ENCODE results near the gene WDR19. TPM values are rescaled to one million over a fixed set of nuclear protein-coding genes. Genes with fewer than 3 reads are reported as not detected.
"Not testable (repeated sequence)": the region's sequence is repeated elsewhere in the genome, so short reads cannot be mapped to it uniquely, and the experiment has no call there.

The WDR19 gene
- total and polyA plus RNA-seq, 5 donors from 2014 or later, result 1.7 to 12.1 (median 2.6) TPM

GRCh38 chr4:39285111-39285795, 102.9 kb downstream of the WDR19 start:
- no peak overlapping the region for H3K27ac ChIP-seq (ENCODE audit: insufficient read depth, low read length, poor library complexity, severe bottlenecking)
- no peak for ATAC-seq (ENCODE audit: low read depth in 2 of 2)
- Mint-ChIP-seq H3K4me1 (peaks cover 0 to 17% (median 8%) of the 10 kb centered on the region in 4 donors), H3K36me3 (peaks cover 46% of the 10 kb centered on the region), H3K27me3 (no peaks in the 10 kb centered on the region), H3K9me3 (peaks cover 0 to 2% (median 0%) of the 10 kb centered on the region in 7 donors), H3K4me3 (no peak overlapping the region), H3K27ac (no peak overlapping the region)
- H3K4me1 ChIP-seq (ENCODE audit: control insufficient read depth, insufficient read depth, low read length, poor library complexity, severe bottlenecking), result no peaks in the 10 kb centered on the region
- H3K4me3 ChIP-seq (ENCODE audit: low read depth, low read length), result no peak overlapping the region
- H3K9me3 ChIP-seq (ENCODE audit: control insufficient read depth in 2 of 2, low read length in 2 of 2), result no peaks in the 10 kb centered on the region
- H3K36me3 ChIP-seq (ENCODE audit: control insufficient read depth, insufficient read depth, low read length), result peaks cover 42% of the 10 kb centered on the region
- no peak for DNase-seq
- no peaks in the 10 kb centered on the region for H3K27me3 ChIP-seq (ENCODE audit: control insufficient read depth, insufficient read depth, low read length)

GRCh38 chr4:39285853-39286252, 103.5 kb downstream of the WDR19 start:
- no peak overlapping the region for H3K4me3 ChIP-seq (ENCODE audit: low read depth, low read length)
- DNase-seq (no peak), ATAC-seq (ENCODE audit: low read depth in 2 of 2) (no peak)
- Mint-ChIP-seq H3K4me1 (peaks cover 0 to 17% (median 8%) of the 10 kb centered on the region in 4 donors), H3K36me3 (peaks cover 48% of the 10 kb centered on the region), H3K27ac (peak overlapping the region in 2 of 3 donors; percentile 1 to 57), H3K4me3 (no peak overlapping the region), H3K9me3 (peaks cover 0 to 2% (median 0%) of the 10 kb centered on the region in 7 donors), H3K27me3 (no peaks in the 10 kb centered on the region)
- H3K27ac ChIP-seq (ENCODE audit: insufficient read depth, low read length, poor library complexity, severe bottlenecking), result no peak overlapping the region
- H3K4me1 ChIP-seq (ENCODE audit: control insufficient read depth, insufficient read depth, low read length, poor library complexity, severe bottlenecking), result no peaks in the 10 kb centered on the region
- H3K27me3 ChIP-seq (ENCODE audit: control insufficient read depth, insufficient read depth, low read length), result no peaks in the 10 kb centered on the region
- H3K9me3 ChIP-seq (ENCODE audit: control insufficient read depth in 2 of 2, low read length in 2 of 2), result no peaks in the 10 kb centered on the region
- H3K36me3 ChIP-seq (ENCODE audit: control insufficient read depth, insufficient read depth, low read length), result peaks cover 44% of the 10 kb centered on the region

DNA sequence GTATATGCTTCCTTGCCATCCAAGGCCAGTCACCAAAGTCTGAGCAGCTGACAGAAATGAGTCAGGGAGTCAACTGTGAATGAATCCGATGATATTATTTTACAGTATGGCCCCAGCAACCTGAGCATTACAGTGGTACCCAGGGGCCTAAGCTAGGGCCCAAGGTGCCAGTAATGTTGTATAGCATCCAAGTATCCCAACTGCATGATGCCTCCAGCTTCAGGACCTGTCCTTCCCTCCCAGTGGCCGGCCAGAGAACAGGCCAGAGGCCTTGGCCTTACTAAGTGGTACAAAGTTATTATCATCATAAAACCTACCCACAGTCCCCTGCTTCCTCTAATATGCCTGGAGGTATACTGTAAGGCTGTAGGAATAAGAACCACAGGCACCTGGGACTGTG, 103.9 kb downstream of the WDR19 start:
- Mint-ChIP-seq H3K27ac (peak overlapping the region in 2 of 3 donors; percentile 1 to 57), H3K27me3 (no peaks in the 10 kb centered on the region), H3K4me1 (peaks cover 0 to 17% (median 8%) of the 10 kb centered on the region in 4 donors), H3K36me3 (peaks cover 52% of the 10 kb centered on the region), H3K9me3 (peaks cover 0 to 2% (median 0%) of the 10 kb centered on the region in 7 donors), H3K4me3 (no peak overlapping the region)
- H3K36me3 ChIP-seq (ENCODE audit: control insufficient read depth, insufficient read depth, low read length), result peaks cover 48% of the 10 kb centered on the region
- no peaks in the 10 kb centered on the region for H3K4me1 ChIP-seq (ENCODE audit: control insufficient read depth, insufficient read depth, low read length, poor library complexity, severe bottlenecking)
- DNase-seq (no peak), ATAC-seq (ENCODE audit: low read depth in 2 of 2) (no peak)
- no peak overlapping the region for H3K27ac ChIP-seq (ENCODE audit: insufficient read depth, low read length, poor library complexity, severe bottlenecking)
- H3K4me3 ChIP-seq (ENCODE audit: low read depth, low read length), result no peak overlapping the region
- no peaks in the 10 kb centered on the region for H3K27me3 ChIP-seq (ENCODE audit: control insufficient read depth, insufficient read depth, low read length)
- no peaks in the 10 kb centered on the region for H3K9me3 ChIP-seq (ENCODE audit: control insufficient read depth in 2 of 2, low read length in 2 of 2)

DNA sequence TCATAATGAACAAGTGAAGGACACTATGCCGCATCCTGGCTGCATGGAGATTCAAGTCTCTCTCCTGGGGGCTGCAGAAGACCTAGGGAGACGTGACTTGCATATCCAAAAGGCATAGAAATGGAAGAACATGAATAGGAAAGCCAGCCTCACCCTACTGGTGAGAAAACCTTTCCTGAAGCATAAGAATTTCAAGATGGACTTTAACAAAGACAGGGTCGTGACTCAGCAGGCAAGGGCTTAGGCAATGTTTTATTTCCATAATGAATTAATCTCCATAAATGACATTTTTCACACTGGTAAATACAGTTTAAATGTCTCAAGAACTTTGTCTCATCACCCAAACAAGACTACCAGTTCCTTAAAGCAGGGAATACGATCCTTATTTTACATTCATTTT, 104.9 kb downstream of the WDR19 start:
- Mint-ChIP-seq H3K4me3 (no peak overlapping the region), H3K36me3 (peaks cover 62% of the 10 kb centered on the region), H3K27me3 (no peaks in the 10 kb centered on the region), H3K27ac (no peak overlapping the region), H3K9me3 (peaks cover 0 to 2% (median 0%) of the 10 kb centered on the region in 7 donors), H3K4me1 (peaks cover 0 to 17% (median 8%) of the 10 kb centered on the region in 4 donors)
- ATAC-seq (ENCODE audit: low read depth in 2 of 2) (no peak), DNase-seq (no peak)
- Histone ChIP-seq H3K9me3 (ENCODE audit: control insufficient read depth in 2 of 2, low read length in 2 of 2) (no peaks in the 10 kb centered on the region), H3K4me3 (ENCODE audit: low read depth, low read length) (no peak overlapping the region), H3K4me1 (ENCODE audit: control insufficient read depth, insufficient read depth, low read length, poor library complexity, severe bottlenecking) (no peaks in the 10 kb centered on the region), H3K27ac (ENCODE audit: insufficient read depth, low read length, poor library complexity, severe bottlenecking) (no peak overlapping the region), H3K27me3 (ENCODE audit: control insufficient read depth, insufficient read depth, low read length) (no peaks in the 10 kb centered on the region), H3K36me3 (ENCODE audit: control insufficient read depth, insufficient read depth, low read length) (peaks cover 57% of the 10 kb centered on the region)

- no peak overlapping the region for H3K4me3 Mint-ChIP-seq
- H3K36me3 ChIP-seq (ENCODE audit: control insufficient read depth, insufficient read depth, low read length), result peaks cover 83% of the 10 kb centered on the region
- H3K27me3 Mint-ChIP-seq, result no peaks in the 10 kb centered on the region
- no peak for DNase-seq
- H3K27ac ChIP-seq (ENCODE audit: insufficient read depth, low read length, poor library complexity, severe bottlenecking), result no peak overlapping the region
- H3K9me3 ChIP-seq (ENCODE audit: control insufficient read depth in 2 of 2, low read length in 2 of 2), result no peaks in the 10 kb centered on the region
- ATAC-seq (ENCODE audit: low read depth in 2 of 2), result no peak
- no peak overlapping the region for H3K4me3 ChIP-seq (ENCODE audit: low read depth, low read length)
- no peaks in the 10 kb centered on the region for H3K9me3 Mint-ChIP-seq
- H3K27ac Mint-ChIP-seq, result peak overlapping the region in 1 of 3 donors; percentile 34
- H3K36me3 Mint-ChIP-seq, result peaks cover 66% of the 10 kb centered on the region
- H3K4me1 ChIP-seq (ENCODE audit: control insufficient read depth, insufficient read depth, low read length, poor library complexity, severe bottlenecking), result no peaks in the 10 kb centered on the region
- H3K27me3 ChIP-seq (ENCODE audit: control insufficient read depth, insufficient read depth, low read length), result no peaks in the 10 kb centered on the region
- H3K4me1 Mint-ChIP-seq, result peaks cover 0 to 16% (median 2%) of the 10 kb centered on the region in 4 donors
Observed at GRCh38 chr4:39291686-39292085, 109.4 kb downstream of the WDR19 start.

- H3K4me1 Mint-ChIP-seq, result peaks cover 0 to 16% (median 2%) of the 10 kb centered on the region in 4 donors
- peaks cover 61% of the 10 kb centered on the region for H3K36me3 Mint-ChIP-seq
- H3K27ac ChIP-seq (ENCODE audit: insufficient read depth, low read length, poor library complexity, severe bottlenecking); H3K27me3 Mint-ChIP-seq; DNase-seq; H3K9me3 Mint-ChIP-seq; H3K4me3 ChIP-seq (ENCODE audit: low read depth, low read length); H3K4me1 ChIP-seq (ENCODE audit: control insufficient read depth, insufficient read depth, low read length, poor library complexity, severe bottlenecking); H3K27me3 ChIP-seq (ENCODE audit: control insufficient read depth, insufficient read depth, low read length); H3K9me3 ChIP-seq (ENCODE audit: control insufficient read depth in 2 of 2, low read length in 2 of 2); ATAC-seq (ENCODE audit: low read depth in 2 of 2); H3K4me3 Mint-ChIP-seq: not testable (repeated sequence)
- H3K27ac Mint-ChIP-seq, result peak overlapping the region in 1 of 3 donors; percentile 34
- H3K36me3 ChIP-seq (ENCODE audit: control insufficient read depth, insufficient read depth, low read length), result peaks cover 76% of the 10 kb centered on the region
Observed at GRCh38 chr4:39292433-39292832, 110.1 kb downstream of the WDR19 start.

- peaks cover 66% of the 10 kb centered on the region for H3K36me3 Mint-ChIP-seq
- H3K4me3 Mint-ChIP-seq, result no peak overlapping the region
- H3K4me3 ChIP-seq (ENCODE audit: low read depth, low read length), result no peak overlapping the region
- H3K27ac Mint-ChIP-seq, result no peak overlapping the region
- H3K27me3 ChIP-seq (ENCODE audit: control insufficient read depth, insufficient read depth, low read length), result no peaks in the 10 kb centered on the region
- H3K9me3 Mint-ChIP-seq, result peaks cover 0 to 2% (median 0%) of the 10 kb centered on the region in 7 donors
- no peaks in the 10 kb centered on the region for H3K27me3 Mint-ChIP-seq
- DNase-seq, result no peak
- H3K27ac ChIP-seq (ENCODE audit: insufficient read depth, low read length, poor library complexity, severe bottlenecking), result no peak overlapping the region
- H3K4me1 Mint-ChIP-seq, result peaks cover 0 to 6% (median 0%) of the 10 kb centered on the region in 4 donors
- no peaks in the 10 kb centered on the region for H3K4me1 ChIP-seq (ENCODE audit: control insufficient read depth, insufficient read depth, low read length, poor library complexity, severe bottlenecking)
- no peak for ATAC-seq (ENCODE audit: low read depth in 2 of 2)
- H3K36me3 ChIP-seq (ENCODE audit: control insufficient read depth, insufficient read depth, low read length), result peaks cover 76% of the 10 kb centered on the region
- H3K9me3 ChIP-seq (ENCODE audit: control insufficient read depth in 2 of 2, low read length in 2 of 2), result peaks cover 0 to 2% of the 10 kb centered on the region in 2 experiments
Observed at GRCh38 chr4:39295784-39296183, 113.5 kb downstream of the WDR19 start.

DNA sequence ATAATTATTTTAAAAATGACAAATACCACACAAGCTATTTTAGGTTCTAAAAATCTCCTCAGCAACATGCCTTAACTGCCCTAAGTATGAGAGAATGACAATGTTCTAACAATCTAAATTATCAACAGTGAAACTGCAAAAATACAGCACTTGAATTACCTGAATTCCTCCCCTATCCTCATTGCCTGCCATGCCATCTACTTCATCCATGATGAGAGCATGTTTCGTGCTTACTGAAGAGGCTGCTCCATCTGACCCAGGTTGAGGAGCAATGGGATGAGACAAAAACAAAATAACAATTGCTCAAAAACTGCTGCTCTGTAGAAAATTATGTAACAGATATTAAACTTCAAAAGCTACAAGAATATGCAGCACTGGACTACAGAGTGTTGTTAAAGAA, 120.6 kb downstream of the WDR19 start:
- H3K4me3 Mint-ChIP-seq, result no peak overlapping the region
- peaks cover 63% of the 10 kb centered on the region for H3K36me3 Mint-ChIP-seq
- ATAC-seq (ENCODE audit: low read depth in 2 of 2), result no peak
- Histone ChIP-seq H3K27ac (ENCODE audit: insufficient read depth, low read length, poor library complexity, severe bottlenecking) (no peak overlapping the region), H3K4me1 (ENCODE audit: control insufficient read depth, insufficient read depth, low read length, poor library complexity, severe bottlenecking) (no peaks in the 10 kb centered on the region), H3K27me3 (ENCODE audit: control insufficient read depth, insufficient read depth, low read length) (no peaks in the 10 kb centered on the region), H3K9me3 (ENCODE audit: control insufficient read depth in 2 of 2, low read length in 2 of 2) (no peaks in the 10 kb centered on the region), H3K36me3 (ENCODE audit: control insufficient read depth, insufficient read depth, low read length) (peaks cover 85% of the 10 kb centered on the region), H3K4me3 (ENCODE audit: low read depth, low read length) (no peak overlapping the region)
- H3K4me1 Mint-ChIP-seq, result peaks cover 0 to 3% (median 0%) of the 10 kb centered on the region in 4 donors
- H3K27me3 Mint-ChIP-seq, result no peaks in the 10 kb centered on the region
- H3K27ac Mint-ChIP-seq, result no peak overlapping the region
- H3K9me3 Mint-ChIP-seq, result peaks cover 0 to 2% (median 0%) of the 10 kb centered on the region in 7 donors
- no peak for DNase-seq

All from CD4-positive, CD25-positive, alpha-beta regulatory T cell (primary cell).